Germinal center (tissue), 1 donor: ENCODE measurements around the gene PAX7.
"Not testable (repeated sequence)": the region's sequence is repeated elsewhere in the genome, so short reads cannot be mapped to it uniquely, and the experiment has no call there.

Experiments used
- DNase-seq: peaks from one replicate; pipeline ENCODE4 v3.0.0; 2012; ENCODE audit warnings: mixed read lengths, low spot score

Gene PAX7

GRCh38 chr1:18630511-18631495, at the start of gene PAX7:
Gene PAX7, plus strand, starts transcription at chr1:18630846. Its CDS starts 758 bp downstream, at chr1:18631604.
- no peak for DNase-seq

DNA sequence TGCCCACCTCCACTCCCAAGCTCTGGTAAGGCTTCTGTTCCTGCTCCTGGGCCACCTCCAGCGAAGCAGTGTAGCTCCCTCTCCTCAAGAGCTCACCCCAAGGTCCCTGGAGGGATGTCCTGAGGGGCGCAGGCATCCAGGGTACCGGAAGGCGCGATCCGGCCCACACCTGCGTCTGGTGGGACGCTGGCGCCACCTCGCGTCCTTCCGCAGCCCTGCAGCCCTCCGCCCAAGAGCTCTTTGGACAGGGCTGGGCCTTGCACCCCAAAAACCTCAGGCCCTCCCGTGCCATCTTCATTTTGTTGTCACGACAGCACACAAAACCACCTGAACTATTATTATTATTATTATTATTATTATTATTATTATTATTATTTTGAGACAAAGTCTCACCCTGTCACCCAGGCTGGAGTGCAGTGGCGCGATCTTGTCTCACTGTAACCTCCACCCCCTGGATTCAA, 49.2 kb upstream of the PAX7 start:
- peak; percentile 72 for DNase-seq

GRCh38 chr1:18582890-18583289, 47.8 kb upstream of the PAX7 start:
- no peak for DNase-seq

DNA sequence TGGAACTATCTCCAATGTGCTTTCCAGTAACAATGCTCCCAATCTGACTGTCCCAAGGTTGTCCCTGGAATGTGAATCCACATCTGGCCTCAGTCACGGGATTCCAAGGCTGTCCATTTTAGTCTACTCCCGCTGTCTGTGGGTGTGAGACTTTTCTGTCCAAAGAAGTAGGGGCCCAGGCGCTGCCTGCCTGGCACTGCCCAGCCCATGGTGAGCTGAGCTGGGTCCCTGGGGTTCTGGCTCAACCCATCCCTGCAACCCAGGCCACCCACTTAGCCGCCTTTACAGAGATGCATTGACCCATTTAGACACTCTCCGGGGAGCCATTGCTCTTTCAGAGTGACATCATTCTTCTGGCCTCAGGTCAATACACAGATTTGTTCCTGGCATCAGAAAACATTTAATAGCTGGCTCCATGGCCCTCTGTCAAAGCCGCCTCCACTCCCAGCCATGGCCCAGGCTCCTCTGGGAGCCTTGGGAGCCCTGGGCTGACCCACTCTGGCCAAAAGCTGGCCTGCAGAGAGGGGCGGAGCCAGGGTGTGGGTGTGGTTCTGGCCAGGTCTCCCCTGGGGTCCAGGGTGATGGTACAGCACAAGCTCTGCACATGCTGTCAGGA, 47.2 kb upstream of the PAX7 start:
- DNase-seq, result no peak

DNA sequence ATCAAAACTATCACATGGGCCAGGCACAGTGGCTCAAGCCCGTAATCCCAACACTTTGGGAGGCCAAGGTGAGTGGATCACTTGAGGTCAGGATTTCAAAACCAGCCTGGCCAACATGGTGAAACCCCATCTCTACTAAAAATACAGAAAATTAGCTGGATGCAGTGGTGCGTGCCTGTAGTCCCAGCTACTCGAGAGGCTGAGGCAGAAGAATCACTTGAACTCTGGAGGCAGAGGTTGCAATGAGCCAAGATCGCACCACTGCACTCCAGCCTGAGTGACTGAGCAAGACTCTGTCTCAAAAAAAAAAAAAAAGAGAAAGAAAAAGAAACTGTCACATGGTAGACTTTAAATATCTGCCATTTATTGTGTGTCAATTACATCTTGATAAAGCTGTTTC, 44.6 kb upstream of the PAX7 start:
- not testable (repeated sequence) for DNase-seq

- DNase-seq, result no peak
These were observed 42.6 kb upstream of the PAX7 start for GRCh38 chr1:18588093-18588492.

DNA sequence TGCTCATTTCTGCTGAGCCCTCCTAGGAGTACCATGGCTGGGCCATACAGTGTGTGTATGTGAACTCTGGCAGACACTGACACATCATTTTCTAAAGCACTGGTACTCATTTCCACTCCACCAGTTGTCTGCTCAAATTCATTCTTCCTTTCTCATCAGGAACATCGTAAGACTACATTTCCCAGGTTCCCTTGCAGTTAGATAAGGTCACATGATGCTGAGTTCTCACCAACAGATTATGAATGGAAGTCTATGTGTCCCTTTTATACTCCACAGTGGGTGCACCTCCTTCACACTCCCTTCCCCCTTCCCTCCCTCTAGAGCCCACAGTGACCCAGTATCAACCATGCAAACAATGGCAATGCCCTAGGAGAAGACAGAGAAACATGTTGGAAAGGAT, 38.3 kb upstream of the PAX7 start:
- no peak for DNase-seq

- DNase-seq, result peak; percentile 30
These were observed 33.2 kb upstream of the PAX7 start for GRCh38 chr1:18597160-18598042.

- no peak for DNase-seq
These were observed 31.6 kb upstream of the PAX7 start for GRCh38 chr1:18599086-18599485.

- no peak for DNase-seq
These were observed 30.9 kb upstream of the PAX7 start for GRCh38 chr1:18599704-18600103.

DNA sequence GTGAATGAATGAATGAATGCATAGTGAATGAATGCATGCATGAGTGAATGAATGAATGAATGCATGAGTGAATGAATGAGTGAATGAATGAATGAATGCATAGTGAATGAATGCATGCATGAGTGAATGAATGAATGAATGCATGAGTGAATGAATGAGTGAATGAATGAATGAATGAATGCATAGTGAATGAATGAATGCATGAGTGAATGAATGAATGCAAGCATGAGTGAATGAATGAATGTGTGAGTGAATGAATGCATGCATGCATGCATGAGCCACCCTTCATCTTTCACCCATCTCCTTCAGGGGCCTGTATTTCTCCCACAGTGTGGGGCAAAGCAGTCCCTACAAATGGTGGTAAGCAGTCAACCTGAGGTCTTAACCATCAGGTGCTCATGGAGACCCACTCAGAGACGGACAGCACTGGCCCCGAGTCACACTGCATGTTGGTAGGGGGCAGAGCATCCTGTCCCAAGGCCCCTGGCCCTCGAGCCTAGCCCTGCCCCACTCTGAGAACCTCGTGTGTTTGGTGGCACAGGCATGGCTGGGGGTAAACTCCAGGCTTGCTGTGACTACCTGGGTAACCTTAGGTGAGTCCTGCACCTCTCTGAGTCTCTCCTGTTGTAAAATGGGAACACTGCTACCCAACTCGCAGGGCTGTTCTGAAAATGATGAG, 28.0 kb upstream of the PAX7 start:
- no peak for DNase-seq

- DNase-seq, result no peak
These were observed 27.3 kb upstream of the PAX7 start for GRCh38 chr1:18603212-18603852.

- no peak for DNase-seq
These were observed 24.0 kb upstream of the PAX7 start for GRCh38 chr1:18606443-18607288.

GRCh38 chr1:18607289-18607760, 23.3 kb upstream of the PAX7 start:
- no peak for DNase-seq

DNA sequence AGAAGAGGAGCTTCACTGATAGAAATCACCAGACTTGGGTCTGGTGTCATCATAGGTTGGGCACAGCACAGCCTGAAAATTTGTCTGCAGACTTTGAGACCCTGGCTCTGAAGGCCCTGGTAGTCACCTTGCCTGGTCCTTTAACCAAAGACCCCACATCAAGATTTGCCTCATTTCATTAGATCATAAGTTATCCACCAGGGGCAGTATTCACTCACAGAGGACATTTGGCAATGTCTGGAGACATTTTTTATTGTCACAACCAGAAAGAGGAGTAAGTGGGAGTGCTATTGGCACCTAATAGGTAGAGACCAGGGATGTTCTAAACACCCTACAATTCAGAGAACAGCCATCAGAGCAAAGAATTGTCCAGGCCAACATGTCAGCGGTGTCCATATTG, 22.1 kb upstream of the PAX7 start:
- no peak for DNase-seq

GRCh38 chr1:18611311-18611710, 19.3 kb upstream of the PAX7 start:
- no peak for DNase-seq

DNA sequence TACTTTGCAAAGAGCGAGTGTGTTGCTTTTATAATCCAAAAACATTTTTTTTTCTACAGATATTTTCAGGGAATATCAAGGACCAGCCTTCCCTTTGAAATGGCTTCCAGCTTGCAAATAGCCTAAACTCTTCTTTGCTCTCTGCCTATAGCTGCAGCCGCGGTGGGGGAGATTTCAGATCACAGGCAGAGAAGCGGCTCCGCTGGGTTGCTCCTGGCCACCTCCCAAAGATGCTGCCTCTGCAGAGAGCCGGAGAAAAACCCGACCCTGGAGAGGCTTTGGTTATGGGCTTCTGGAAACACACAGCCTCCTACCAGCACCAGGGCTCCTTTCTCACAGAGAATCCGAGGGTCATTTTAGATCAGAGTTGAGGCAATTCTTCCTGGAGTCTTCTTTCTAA, 18.6 kb upstream of the PAX7 start:
- DNase-seq, result no peak

DNA sequence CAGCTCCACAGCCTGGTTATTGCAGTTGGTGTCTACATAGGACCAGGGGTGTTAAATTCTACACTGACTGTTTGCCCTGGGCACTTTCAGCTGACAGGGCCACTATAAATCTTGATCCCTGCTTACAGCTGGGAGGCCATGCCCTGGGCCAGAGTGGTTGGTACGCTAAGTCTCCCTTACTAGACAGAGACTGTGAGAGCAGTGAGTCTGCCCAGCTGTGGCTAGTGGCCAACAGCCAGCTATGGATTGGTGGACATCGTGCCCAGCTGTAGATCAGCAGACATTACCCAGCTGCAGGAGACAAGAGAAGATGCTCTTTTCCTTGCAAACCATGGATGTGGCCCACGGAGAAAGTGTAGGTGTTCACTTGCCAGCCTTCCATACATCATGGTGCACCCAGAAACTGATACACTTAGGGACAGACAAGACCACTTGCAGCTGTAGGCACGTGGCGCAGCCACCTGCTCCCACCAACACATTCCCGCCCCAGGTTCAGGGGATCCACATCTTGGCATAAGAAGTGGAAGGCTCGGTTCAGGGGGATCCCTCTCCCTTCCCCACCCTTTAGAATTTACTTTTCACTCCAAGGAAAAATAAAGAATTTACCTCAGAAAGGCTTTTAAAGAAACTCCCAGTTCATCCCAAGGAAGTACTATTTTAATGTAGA, 16.4 kb upstream of the PAX7 start:
- DNase-seq, result no peak
